Testis (tissue), 3 donors: Measurements from ENCODE around the gene NPIPB8. TPM values are rescaled to one million over a fixed set of nuclear protein-coding genes. Genes with fewer than 3 reads are reported as not detected.
"Not testable (repeated sequence)": the region's sequence is repeated elsewhere in the genome, so short reads cannot be mapped to it uniquely, and the experiment has no call there.

Experiments used
- DNase-seq: peaks from one replicate; pipeline ENCODE4 v3.0.0-alpha.2; 2019
- H3K27ac ChIP-seq, 2 donors: fragments of 200-600 bp; sonication (generic); one replicate each; pipeline ENCODE4 v1.5.1; 2019
- H3K27me3 ChIP-seq: fragments of 200-600 bp; sonication (generic); one replicate; pipeline ENCODE4 v1.5.1; 2019
- H3K36me3 ChIP-seq: fragments of 200-600 bp; sonication (generic); one replicate; pipeline ENCODE4 v1.5.1; 2017; ENCODE audit warnings: low read depth; ENCODE audit errors: missing control alignments
- H3K4me1 ChIP-seq: fragments of 200-600 bp; sonication (generic); one replicate; pipeline ENCODE4 v1.5.1; 2019
- H3K4me3 ChIP-seq, 2 donors: fragments of 200-600 bp; sonication (generic); one replicate each; pipeline ENCODE4 v1.5.1; 2017 to 2019
- H3K9me3 ChIP-seq: fragments of 200-600 bp; sonication (generic); one replicate; pipeline ENCODE4 v1.5.1; 2017
- CTCF ChIP-seq, 3 experiments: fragments of 450-650 bp in 2 of 3; fragments of 200-600 bp in 1 of 3; sonication (generic) in 1 of 3; IDR thresholded peaks; one replicate each; pipeline ENCODE4 v1.5.1; 2016 to 2019; ENCODE audit warnings: antibody characterized with exemption in 3 of 3, mild to moderate bottlenecking in 2 of 3, moderate library complexity in 1 of 3
- POLR2A ChIP-seq: fragments of 450-650 bp; IDR thresholded peaks from one replicate; pipeline ENCODE4 v1.6.1; 2017; ENCODE audit warnings: antibody characterized with exemption, mild to moderate bottlenecking, moderate library complexity
- WGBS, 2 donors: methylation state at CpG; one replicate each; pipeline ENCODE4 v1.1.5; 2018; 5-methylcytosine and 5-hydroxymethylcytosine counted together
- intact Hi-C: fragments of 100-400 bp; cut with DNase I; formaldehyde crosslinking; loops from one replicate; pipeline ENCODE4 v1.15.1; 2023; ENCODE audit warnings: low total_unique reads
- polyA plus RNA-seq: library from polyadenylated mRNA; stranded (reverse); fragments of 350-450 nt; fragmentation: Illumina TruSeq; extraction: RNeasy Lipid Tissue Mini Kit (QIAGEN cat#74804); gene quantifications from one replicate; pipeline ENCODE4 v1.2.3, GENCODE V29; 2014; ENCODE audit warnings: low read depth, low replicate concordance; ENCODE audit not compliant: insufficient read depth
- total RNA-seq, 2 donors: library from RNA; depleted of rRNA; stranded (reverse); fragments of >200 nt; gene quantifications; one replicate each; pipeline ENCODE4 v1.2.3, GENCODE V29; 2016

The NPIPB8 gene
- total and polyA plus RNA-seq, 3 donors from 2014 or later: 5.8 to 13.5 (median 11.5) TPM

DNA sequence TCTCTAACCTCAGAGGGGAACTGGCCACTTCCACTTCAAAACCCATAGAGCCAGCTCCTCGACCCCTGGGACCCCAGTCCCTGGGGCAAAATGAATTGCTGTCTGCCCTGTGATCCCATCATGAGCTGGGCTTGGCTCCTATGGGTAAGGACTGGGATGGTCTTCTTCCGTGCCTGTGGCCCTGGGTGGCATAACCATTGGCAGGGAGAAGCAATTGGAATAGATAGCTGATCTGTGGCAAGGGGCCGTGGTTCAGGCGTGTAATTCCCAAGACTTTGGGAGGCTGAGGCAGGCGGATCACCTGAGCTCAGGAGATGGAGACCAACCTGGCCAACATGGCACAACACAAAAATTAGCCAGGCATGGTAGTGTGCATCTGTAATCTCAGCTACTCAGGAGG, 45.4 kb upstream of the NPIPB8 start:
- intact Hi-C loops: no loop called here
- Histone ChIP-seq H3K4me3 (no peak overlapping the region), H3K4me1 (peaks cover 6% of the 10 kb centered on the region), H3K27ac (no peak overlapping the region), H3K27me3 (no peaks in the 10 kb centered on the region), H3K36me3 (no peaks in the 10 kb centered on the region), H3K9me3 (no peaks in the 10 kb centered on the region)
- WGBS, 2 donors: 65 to 80% methylated on average over 1 to 3 of the region's 5 CpGs
- DNase-seq: no peak
- TF ChIP-seq POLR2A (no peak), CTCF (IDR thresholded peaks at IDR 0.05) (no peak)

DNA sequence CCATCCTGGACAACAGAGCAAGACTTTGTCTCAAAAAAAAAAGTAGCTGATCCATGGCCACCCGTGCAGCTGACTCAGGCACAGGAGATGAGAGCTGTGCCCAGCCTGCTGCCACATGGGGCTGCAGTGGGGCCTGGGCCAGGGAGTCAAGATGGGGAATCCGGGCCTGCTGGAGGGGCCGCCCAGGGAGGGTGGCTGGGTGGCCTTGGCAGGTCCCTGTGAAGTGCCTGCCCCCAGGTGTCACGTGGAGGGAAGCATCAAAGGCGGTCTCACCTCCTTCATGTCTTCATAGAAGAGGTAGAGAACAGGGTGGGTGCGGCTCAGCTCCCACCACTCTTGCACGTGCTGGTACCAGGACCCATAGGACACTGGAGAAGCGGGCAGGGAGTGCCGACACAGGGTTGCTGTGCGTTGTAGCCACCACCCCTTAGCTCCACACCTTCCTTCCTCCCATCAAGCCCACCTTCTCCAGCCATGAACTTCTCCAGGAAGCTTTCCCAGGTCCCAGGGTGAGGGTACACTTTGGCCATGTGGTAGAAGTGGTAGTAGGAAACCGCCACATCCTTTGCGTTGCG, 44.8 kb upstream of the NPIPB8 start:
- H3K36me3 ChIP-seq: no peaks in the 10 kb centered on the region
- peaks cover 6% of the 10 kb centered on the region for H3K4me1 ChIP-seq
- H3K27me3 ChIP-seq: no peaks in the 10 kb centered on the region
- intact Hi-C loops: no loop called here
- H3K9me3 ChIP-seq: no peaks in the 10 kb centered on the region
- TF ChIP-seq POLR2A: no peak
- TF ChIP-seq CTCF (IDR thresholded peaks at IDR 0.05): no peak
- WGBS, 2 donors: 84 to 87% methylated on average over 11 to 13 of the region's 13 CpGs
- no peak overlapping the region for H3K4me3 ChIP-seq
- no peak overlapping the region for H3K27ac ChIP-seq
- DNase-seq: no peak

- intact Hi-C loops, H3K4me3 ChIP-seq, H3K4me1 ChIP-seq, H3K27me3 ChIP-seq, H3K9me3 ChIP-seq, H3K27ac ChIP-seq, DNase-seq, H3K36me3 ChIP-seq: not testable (repeated sequence)
- WGBS, 2 donors: 90% methylated on average over 6 of the region's 6 CpGs; no CpG with 5 or more reads in 1 of the 2 donors
Measured at GRCh38 chr16:28595451-28595850, 42.4 kb upstream of the NPIPB8 start.

GRCh38 chr16:28596115-28596630, 41.7 kb upstream of the NPIPB8 start:
- WGBS, 2 donors: 82% methylated on average over 8 of the region's 8 CpGs; no CpG with 5 or more reads in 1 of the 2 donors
- no peaks in the 10 kb centered on the region for H3K9me3 ChIP-seq
- H3K27me3 ChIP-seq: no peaks in the 10 kb centered on the region
- H3K4me3 ChIP-seq: no peak overlapping the region
- no peak for DNase-seq
- H3K4me1 ChIP-seq: peaks cover 6% of the 10 kb centered on the region
- intact Hi-C loops: no loop called here
- TF ChIP-seq CTCF (IDR thresholded peaks at IDR 0.05) (no peak), POLR2A (no peak)
- H3K27ac ChIP-seq: no peak overlapping the region
- no peaks in the 10 kb centered on the region for H3K36me3 ChIP-seq

DNA sequence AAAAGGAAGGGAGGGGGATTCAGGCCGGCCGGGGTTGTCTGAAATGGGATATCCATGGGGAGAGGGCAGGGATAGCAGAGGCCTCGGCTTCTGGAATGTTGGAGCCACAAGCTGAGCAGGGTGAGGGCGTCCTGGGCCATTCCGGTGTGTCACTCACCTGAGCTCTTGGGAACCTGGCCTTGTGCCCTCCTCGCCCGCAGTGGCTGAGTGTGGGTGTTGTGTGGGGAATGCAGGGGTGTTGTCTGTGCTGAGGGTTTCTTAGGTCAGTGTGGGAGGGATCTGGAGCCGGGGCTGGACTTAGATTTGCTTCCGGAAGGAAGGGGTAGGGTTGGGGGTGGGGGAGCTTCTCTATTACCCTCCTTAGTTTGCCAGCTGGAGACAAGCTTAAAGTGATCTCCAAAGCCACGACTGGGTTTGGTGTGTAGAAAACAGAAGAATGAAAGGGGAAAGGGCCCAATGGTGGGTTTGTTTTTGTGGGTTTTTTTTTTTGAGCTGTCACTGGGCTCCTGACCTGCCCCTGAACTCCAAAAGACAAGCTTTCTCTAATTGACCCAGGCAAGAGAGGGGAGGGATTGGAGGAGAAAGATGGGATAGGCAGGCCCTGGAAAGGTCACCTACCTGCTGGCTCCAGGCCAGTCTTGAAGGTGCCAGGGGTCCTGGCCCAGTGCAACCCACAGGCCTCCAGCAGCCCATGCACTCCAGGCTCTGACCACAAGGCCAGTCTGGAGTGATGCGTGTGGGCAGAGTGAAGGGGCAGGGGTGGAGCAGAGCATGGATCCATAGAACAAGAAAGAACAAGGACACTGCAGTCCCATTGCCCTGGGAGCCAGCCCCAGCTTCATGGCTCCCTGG, 40.8 kb upstream of the NPIPB8 start, which contains the start of gene SULT1A2:
Gene SULT1A2, minus strand, starts transcription at position 211 of the 852 bp plus-strand sequence. CDS start 1,120 bp downstream, outside the sequence.
- intact Hi-C loops: no loop called here
- WGBS, 2 donors: 48 to 57% methylated on average over 9 to 11 of the region's 11 CpGs
- H3K9me3 ChIP-seq: no peaks in the 10 kb centered on the region
- TF ChIP-seq POLR2A (no peak), CTCF (IDR thresholded peaks at IDR 0.05) (no peak)
- DNase-seq: no peak
- no peak within 1 kb of the TSS for H3K4me3 ChIP-seq
- H3K27ac ChIP-seq: no peak within 1 kb of the TSS
- peaks cover 6% of the 10 kb centered on the region for H3K4me1 ChIP-seq
- no peaks in the 10 kb centered on the region for H3K36me3 ChIP-seq
- no peaks in the 10 kb centered on the region for H3K27me3 ChIP-seq
